T1000 (cell line): Measurements from ENCODE around the gene ENG.

Experiments
- DNase-seq: peaks from one replicate; lab custom pipeline; 2025; ENCODE audit warnings: mixed read lengths; lab: John Stamatoyannopoulos, UW

ENG gene

DNA sequence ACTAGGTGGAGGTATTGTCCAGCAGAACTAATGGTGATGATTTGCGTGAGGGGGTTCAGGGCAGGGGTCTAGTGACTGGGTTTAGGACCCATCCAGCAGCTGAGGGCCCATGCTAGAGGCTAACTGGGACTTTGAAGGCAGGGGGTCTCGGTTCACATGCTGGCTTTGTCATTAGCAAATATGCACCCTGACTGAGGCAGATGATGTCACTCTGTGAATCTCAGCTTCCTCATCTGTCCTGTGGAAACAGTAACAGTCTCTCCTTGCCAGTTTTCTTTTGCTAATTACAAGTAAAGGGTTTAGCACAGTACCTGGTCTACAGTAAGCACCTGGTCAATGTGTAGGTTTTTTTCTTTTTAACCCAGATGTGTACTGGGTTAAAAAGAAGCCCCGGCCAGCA lies 81.2 kb downstream of the ENG start:
- no peak for DNase-seq

GRCh38 chr9:127772603-127773002 lies 81.9 kb downstream of the ENG start:
- DNase-seq: no peak

DNA sequence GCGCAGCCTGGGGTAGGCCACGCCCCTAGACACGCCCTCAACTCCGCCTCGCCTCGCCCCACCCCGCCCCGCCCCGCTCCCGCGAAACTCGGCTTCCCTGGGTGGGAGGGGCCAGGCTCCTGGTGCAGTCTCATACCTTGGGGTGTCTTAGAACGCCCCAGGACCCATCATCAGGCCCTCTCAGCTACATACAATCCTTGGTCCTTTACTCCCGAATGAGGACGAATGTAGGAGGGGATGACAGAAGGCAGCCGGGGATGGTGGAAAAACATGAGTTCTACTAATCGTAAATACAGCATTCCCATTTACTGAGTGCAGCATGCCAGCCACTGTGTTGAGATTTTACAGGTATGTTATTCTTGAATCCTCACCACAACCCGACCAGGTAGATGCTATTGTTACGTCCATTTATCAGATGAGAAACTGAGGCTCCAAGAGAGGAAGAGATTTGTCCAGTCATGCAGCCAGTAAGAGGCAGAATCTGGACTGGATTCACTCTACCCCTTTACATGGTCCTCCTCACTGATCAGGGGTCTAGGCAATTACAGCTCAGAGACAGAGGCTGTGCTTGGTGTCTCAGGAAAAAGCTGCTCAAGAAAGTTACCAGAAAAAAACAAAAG lies 82.8 kb downstream of the ENG start:
- DNase-seq: no peak

GRCh38 chr9:127770905-127771569 lies 83.4 kb downstream of the ENG start:
- peak; percentile 95 for DNase-seq

DNA sequence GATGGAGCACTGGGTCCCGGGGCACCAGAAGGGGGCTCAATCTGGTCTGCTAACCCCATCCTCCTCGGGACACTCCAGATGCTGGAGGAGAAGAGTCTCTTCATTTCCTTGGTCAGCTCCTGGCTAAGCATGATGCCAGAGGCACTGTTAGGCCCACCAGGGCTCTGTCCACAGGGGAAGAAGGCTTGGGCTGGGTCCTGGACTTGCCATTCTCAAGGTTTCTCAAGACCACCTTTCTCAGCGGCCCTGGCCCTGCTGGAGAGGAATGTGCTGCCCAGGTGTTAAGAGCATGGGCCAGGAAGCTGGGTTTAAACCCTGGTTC lies 83.9 kb downstream of the ENG start:
- no peak for DNase-seq

DNA sequence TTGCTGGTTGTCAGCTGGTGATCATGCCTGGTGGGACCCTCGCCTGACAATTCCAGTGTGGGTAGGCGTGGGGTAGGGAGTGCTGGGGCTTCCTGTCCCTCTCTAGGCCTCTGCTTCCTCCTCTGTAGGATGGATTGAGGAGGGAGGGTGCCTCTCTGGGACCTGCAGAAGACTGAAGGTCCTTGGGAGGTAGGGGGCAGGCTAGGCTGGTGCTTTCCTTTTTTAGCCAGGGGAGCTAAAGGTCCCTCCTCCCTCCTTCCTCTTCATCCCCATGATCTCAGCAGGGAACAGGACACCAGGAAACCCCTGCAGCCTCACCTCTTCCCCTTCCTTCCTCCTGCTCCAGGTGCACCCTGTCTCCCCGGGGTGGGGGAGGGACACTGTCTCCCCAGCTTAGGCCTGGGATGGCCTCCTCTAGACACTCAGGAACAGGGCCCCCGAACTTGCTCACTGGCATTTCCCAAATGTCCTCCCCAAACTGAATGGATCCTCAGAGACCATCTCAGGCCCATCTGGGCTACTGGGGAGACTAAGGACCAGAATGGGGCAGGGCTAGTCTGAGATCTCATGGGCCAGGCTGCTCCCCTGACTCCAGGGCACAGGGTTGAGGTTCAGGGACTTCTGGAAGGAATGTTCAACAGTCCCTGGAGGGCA lies 84.4 kb downstream of the ENG start:
- DNase-seq: no peak

GRCh38 chr9:127769101-127769500 lies 85.4 kb downstream of the ENG start:
- DNase-seq: no peak

GRCh38 chr9:127768698-127769097 lies 85.8 kb downstream of the ENG start:
- no peak for DNase-seq

GRCh38 chr9:127767909-127768331 lies 86.5 kb downstream of the ENG start:
- DNase-seq: no peak

GRCh38 chr9:127767410-127767809 lies 87.0 kb downstream of the ENG start:
- DNase-seq: no peak

- DNase-seq: no peak
Measured at GRCh38 chr9:127765418-127765817, 89.0 kb downstream of the ENG start.
